ENCODE measurements around the gene HSPH1. TPM values are rescaled to one million over a fixed set of nuclear protein-coding genes. Genes with fewer than 3 reads are reported as not detected.

The HSPH1 gene
- polyA plus RNA-seq, 1 donor (not counting 4 experiments of a cell fraction or from before 2014, with no cell fraction given): 111 TPM

DNA sequence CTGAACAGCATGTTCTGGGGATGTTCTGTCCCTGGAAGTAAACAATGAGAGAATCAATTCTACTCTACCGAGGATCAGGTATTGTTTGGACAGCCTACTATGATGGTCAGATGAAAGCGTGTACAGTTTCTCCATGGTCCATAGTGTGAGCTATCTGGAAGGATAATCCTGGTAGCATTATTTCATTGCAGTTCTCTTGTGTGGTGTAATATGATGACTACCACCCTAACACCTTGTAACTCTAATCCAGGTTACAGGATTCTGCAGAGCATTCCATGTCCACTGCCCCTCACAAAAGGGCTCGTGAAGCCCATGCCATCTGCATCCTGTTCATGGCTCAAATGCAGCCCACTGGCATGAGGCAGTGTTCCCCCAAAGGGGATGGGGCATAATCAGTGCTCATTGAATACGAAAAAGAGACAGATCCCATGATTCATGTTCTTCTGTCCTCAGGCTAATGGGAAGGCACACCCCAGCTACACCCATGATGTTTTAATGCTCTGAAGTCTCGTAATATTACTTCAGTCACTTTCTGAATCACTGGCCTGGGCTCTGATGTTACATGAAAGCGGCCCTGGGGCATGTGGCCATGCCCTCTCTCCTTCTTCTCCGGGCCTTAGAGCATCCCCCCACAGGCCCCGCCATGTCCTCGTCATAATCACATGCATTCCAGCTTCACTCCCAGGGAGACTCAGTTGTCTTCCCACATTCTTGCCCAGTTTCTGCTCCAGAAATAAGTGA lies 68.4 kb downstream of the HSPH1 start:
- Histone ChIP-seq H3K9me3 (ENCODE audit: control insufficient read depth, low read depth, low read length) (no peaks in the 10 kb centered on the region), H3K9me1 (ENCODE audit: control insufficient read depth, extremely low read depth, insufficient read depth, low read length) (no peaks in the 10 kb centered on the region), H3K27ac (ENCODE audit: control insufficient read depth, insufficient read depth, low read length) (peak overlapping the region; percentile 75), H3K9ac (ENCODE audit: control insufficient read depth, extremely low read depth, insufficient read depth, low read length) (peak overlapping the region; percentile 11), H3K79me2 (ENCODE audit: control insufficient read depth, insufficient read depth, low read length) (no peaks in the 10 kb centered on the region), H3K36me3 (ENCODE audit: control insufficient read depth in 2 of 2, extremely low read depth in 1 of 2, insufficient read depth in 2 of 2, low read length in 2 of 2) (no peaks in the 10 kb centered on the region), H2AFZ (ENCODE audit: control insufficient read depth, low read length) (no peak overlapping the region), H3K4me3 (ENCODE audit: control insufficient read depth in 2 of 3, extremely low read depth in 1 of 3, insufficient read depth in 2 of 3, low read depth in 1 of 3, low read length in 3 of 3) (no peak overlapping the region), H4K20me1 (ENCODE audit: control insufficient read depth, extremely low read depth, insufficient read depth, low read length) (no peaks in the 10 kb centered on the region), H3K27me3 (ENCODE audit: control insufficient read depth, extremely low read depth, insufficient read depth, low read length) (no peaks in the 10 kb centered on the region), H3K4me1 (ENCODE audit: control insufficient read depth, extremely low read depth, insufficient read depth, low read length) (peaks cover 51% of the 10 kb centered on the region), H3K4me2 (ENCODE audit: control insufficient read depth, extremely low read depth, insufficient read depth, low read depth, low read length) (peak overlapping the region; percentile 50)
- DNase-seq (ENCODE audit: low read depth, low spot score) (peak; percentile 66), FAIRE-seq (peak; percentile 52)
- dilution Hi-C loops (cut with MboI; ENCODE audit: extremely low pct_ligation_motif_present, low sequenced_read_pairs): no loop called here
- TF ChIP-seq EZH2 (IDR thresholded peaks at IDR 0.05; ENCODE audit: low read length): no peak
- TF ChIP-seq, protein P1, sequence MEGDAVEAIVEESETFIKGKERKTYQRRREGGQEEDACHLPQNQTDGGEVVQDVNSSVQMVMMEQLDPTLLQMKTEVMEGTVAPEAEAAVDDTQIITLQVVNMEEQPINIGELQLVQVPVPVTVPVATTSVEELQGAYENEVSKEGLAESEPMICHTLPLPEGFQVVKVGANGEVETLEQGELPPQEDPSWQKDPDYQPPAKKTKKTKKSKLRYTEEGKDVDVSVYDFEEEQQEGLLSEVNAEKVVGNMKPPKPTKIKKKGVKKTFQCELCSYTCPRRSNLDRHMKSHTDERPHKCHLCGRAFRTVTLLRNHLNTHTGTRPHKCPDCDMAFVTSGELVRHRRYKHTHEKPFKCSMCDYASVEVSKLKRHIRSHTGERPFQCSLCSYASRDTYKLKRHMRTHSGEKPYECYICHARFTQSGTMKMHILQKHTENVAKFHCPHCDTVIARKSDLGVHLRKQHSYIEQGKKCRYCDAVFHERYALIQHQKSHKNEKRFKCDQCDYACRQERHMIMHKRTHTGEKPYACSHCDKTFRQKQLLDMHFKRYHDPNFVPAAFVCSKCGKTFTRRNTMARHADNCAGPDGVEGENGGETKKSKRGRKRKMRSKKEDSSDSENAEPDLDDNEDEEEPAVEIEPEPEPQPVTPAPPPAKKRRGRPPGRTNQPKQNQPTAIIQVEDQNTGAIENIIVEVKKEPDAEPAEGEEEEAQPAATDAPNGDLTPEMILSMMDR (optimal IDR thresholded peaks at IDR 0.05 in 1 of 3, IDR thresholded peaks at IDR 0.05 in 1 of 3, conservative IDR thresholded peaks at IDR 0.05 in 1 of 3; ENCODE audit: extremely low read depth in 1 of 3, insufficient read depth in 2 of 3, low read length in 3 of 3): no peak

- dilution Hi-C loops (cut with MboI; ENCODE audit: extremely low pct_ligation_motif_present, low sequenced_read_pairs): no loop called here
- DNase-seq (ENCODE audit: low read depth, low spot score): no peak
These were observed 69.1 kb downstream of the HSPH1 start for GRCh38 chr13:31092646-31093045.

More at GRCh38 chr13:31092646-31093045, 69.1 kb downstream of the HSPH1 start:
- H3K79me2 ChIP-seq (ENCODE audit: control insufficient read depth, insufficient read depth, low read length): no peaks in the 10 kb centered on the region
- peaks cover 51% of the 10 kb centered on the region for H3K4me1 ChIP-seq (ENCODE audit: control insufficient read depth, extremely low read depth, insufficient read depth, low read length)
- no peaks in the 10 kb centered on the region for H4K20me1 ChIP-seq (ENCODE audit: control insufficient read depth, extremely low read depth, insufficient read depth, low read length)
- no peak for FAIRE-seq
- no peak overlapping the region for H2AFZ ChIP-seq (ENCODE audit: control insufficient read depth, low read length)
- H3K9me1 ChIP-seq (ENCODE audit: control insufficient read depth, extremely low read depth, insufficient read depth, low read length): no peaks in the 10 kb centered on the region
- peak overlapping the region; percentile 75 for H3K27ac ChIP-seq (ENCODE audit: control insufficient read depth, insufficient read depth, low read length)
- no peak overlapping the region for H3K4me3 ChIP-seq (ENCODE audit: control insufficient read depth in 2 of 3, extremely low read depth in 1 of 3, insufficient read depth in 2 of 3, low read depth in 1 of 3, low read length in 3 of 3)
- H3K9ac ChIP-seq (ENCODE audit: control insufficient read depth, extremely low read depth, insufficient read depth, low read length): no peak overlapping the region
- TF ChIP-seq EZH2 (IDR thresholded peaks at IDR 0.05; ENCODE audit: low read length): no peak
- TF ChIP-seq, protein P1 (optimal IDR thresholded peaks at IDR 0.05 in 1 of 3, IDR thresholded peaks at IDR 0.05 in 1 of 3, conservative IDR thresholded peaks at IDR 0.05 in 1 of 3; ENCODE audit: extremely low read depth in 1 of 3, insufficient read depth in 2 of 3, low read length in 3 of 3): no peak
- H3K27me3 ChIP-seq (ENCODE audit: control insufficient read depth, extremely low read depth, insufficient read depth, low read length): no peaks in the 10 kb centered on the region
- H3K4me2 ChIP-seq (ENCODE audit: control insufficient read depth, extremely low read depth, insufficient read depth, low read depth, low read length): no peak overlapping the region
- no peaks in the 10 kb centered on the region for H3K9me3 ChIP-seq (ENCODE audit: control insufficient read depth, low read depth, low read length)
- H3K36me3 ChIP-seq (ENCODE audit: control insufficient read depth in 2 of 2, extremely low read depth in 1 of 2, insufficient read depth in 2 of 2, low read length in 2 of 2): no peaks in the 10 kb centered on the region
